ENCODE data around the gene RAPGEF5. TPM values are rescaled to one million over a fixed set of nuclear protein-coding genes. Genes with fewer than 3 reads are reported as not detected.

RAPGEF5 gene
- polyA plus RNA-seq, 1 donor (not counting 4 experiments of a cell fraction or from before 2014, with no cell fraction given), result 2.1 TPM

DNA sequence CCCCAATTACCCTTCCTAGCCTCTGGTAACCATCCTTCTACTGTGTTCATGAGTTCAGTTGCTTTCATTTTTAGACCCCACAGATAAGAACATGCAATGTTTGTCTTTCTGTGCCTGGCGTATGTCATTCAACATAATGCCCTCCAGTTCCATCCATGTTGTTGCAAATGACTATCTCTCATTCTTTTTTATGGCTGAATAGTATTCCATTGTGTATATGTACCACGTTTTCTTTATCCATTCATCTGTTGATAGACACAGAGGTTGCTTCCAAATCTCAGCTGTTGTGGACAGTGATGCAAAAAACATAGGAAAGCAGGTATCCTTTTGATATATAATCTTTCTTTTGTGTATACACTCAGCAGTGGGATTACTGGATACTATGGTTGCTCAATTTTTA is 51.2 kb downstream of the RAPGEF5 start:
- H3K4me2 ChIP-seq (ENCODE audit: control insufficient read depth, extremely low read depth, insufficient read depth, low read depth, low read length), result no peak overlapping the region
- DNase-seq (ENCODE audit: low read depth, low spot score) (no peak), FAIRE-seq (no peak)
- no peak overlapping the region for H3K4me3 ChIP-seq (ENCODE audit: control insufficient read depth in 2 of 3, extremely low read depth in 1 of 3, insufficient read depth in 2 of 3, low read depth in 1 of 3, low read length in 3 of 3)
- peaks cover 0 to 5% of the 10 kb centered on the region in 2 experiments for H3K36me3 ChIP-seq (ENCODE audit: control insufficient read depth in 2 of 2, extremely low read depth in 1 of 2, insufficient read depth in 2 of 2, low read length in 2 of 2)
- H3K27ac ChIP-seq (ENCODE audit: control insufficient read depth, insufficient read depth, low read length), result no peak overlapping the region
- no peaks in the 10 kb centered on the region for H4K20me1 ChIP-seq (ENCODE audit: control insufficient read depth, extremely low read depth, insufficient read depth, low read length)
- no peaks in the 10 kb centered on the region for H3K79me2 ChIP-seq (ENCODE audit: control insufficient read depth, insufficient read depth, low read length)
- H3K27me3 ChIP-seq (ENCODE audit: control insufficient read depth, extremely low read depth, insufficient read depth, low read length), result no peaks in the 10 kb centered on the region
- dilution Hi-C loops (cut with MboI; ENCODE audit: extremely low pct_ligation_motif_present, low sequenced_read_pairs), result no loop called here
- no peaks in the 10 kb centered on the region for H3K9me3 ChIP-seq (ENCODE audit: control insufficient read depth, low read depth, low read length)
- H3K9me1 ChIP-seq (ENCODE audit: control insufficient read depth, extremely low read depth, insufficient read depth, low read length), result no peaks in the 10 kb centered on the region
- no peaks in the 10 kb centered on the region for H3K4me1 ChIP-seq (ENCODE audit: control insufficient read depth, extremely low read depth, insufficient read depth, low read length)
- H2AFZ ChIP-seq (ENCODE audit: control insufficient read depth, low read length), result no peak overlapping the region
- TF ChIP-seq, protein P1, sequence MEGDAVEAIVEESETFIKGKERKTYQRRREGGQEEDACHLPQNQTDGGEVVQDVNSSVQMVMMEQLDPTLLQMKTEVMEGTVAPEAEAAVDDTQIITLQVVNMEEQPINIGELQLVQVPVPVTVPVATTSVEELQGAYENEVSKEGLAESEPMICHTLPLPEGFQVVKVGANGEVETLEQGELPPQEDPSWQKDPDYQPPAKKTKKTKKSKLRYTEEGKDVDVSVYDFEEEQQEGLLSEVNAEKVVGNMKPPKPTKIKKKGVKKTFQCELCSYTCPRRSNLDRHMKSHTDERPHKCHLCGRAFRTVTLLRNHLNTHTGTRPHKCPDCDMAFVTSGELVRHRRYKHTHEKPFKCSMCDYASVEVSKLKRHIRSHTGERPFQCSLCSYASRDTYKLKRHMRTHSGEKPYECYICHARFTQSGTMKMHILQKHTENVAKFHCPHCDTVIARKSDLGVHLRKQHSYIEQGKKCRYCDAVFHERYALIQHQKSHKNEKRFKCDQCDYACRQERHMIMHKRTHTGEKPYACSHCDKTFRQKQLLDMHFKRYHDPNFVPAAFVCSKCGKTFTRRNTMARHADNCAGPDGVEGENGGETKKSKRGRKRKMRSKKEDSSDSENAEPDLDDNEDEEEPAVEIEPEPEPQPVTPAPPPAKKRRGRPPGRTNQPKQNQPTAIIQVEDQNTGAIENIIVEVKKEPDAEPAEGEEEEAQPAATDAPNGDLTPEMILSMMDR (optimal IDR thresholded peaks at IDR 0.05 in 1 of 3, IDR thresholded peaks at IDR 0.05 in 1 of 3, conservative IDR thresholded peaks at IDR 0.05 in 1 of 3; ENCODE audit: extremely low read depth in 1 of 3, insufficient read depth in 2 of 3, low read length in 3 of 3), result no peak
- no peak for TF ChIP-seq EZH2 (IDR thresholded peaks at IDR 0.05; ENCODE audit: low read length)
- H3K9ac ChIP-seq (ENCODE audit: control insufficient read depth, extremely low read depth, insufficient read depth, low read length), result no peak overlapping the region

DNA sequence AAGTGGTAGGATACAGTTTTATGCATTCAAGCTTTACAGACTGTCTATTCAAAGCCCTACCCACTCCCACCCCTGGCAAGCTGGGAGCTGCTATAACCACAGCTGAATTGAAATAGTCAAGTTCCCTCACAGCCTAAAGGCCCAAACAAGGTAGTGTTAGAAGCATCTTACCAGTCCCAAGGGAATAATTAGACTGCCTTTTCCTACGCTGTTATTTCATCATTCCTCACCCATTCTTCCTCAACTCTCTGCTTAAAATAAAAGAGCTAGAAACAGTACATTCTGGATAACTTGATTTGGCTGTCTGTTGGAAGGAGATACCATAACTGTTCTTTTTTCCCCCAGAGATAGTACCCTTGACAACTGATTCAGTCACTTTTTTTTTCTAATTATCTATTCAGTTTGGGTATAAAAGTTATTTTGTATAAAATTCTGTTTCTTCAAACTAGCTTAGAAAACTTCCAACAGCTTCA is 54.0 kb downstream of the RAPGEF5 start:
- Histone ChIP-seq H3K4me3 (ENCODE audit: control insufficient read depth in 2 of 3, extremely low read depth in 1 of 3, insufficient read depth in 2 of 3, low read depth in 1 of 3, low read length in 3 of 3) (no peak overlapping the region), H3K9me3 (ENCODE audit: control insufficient read depth, low read depth, low read length) (no peaks in the 10 kb centered on the region), H3K27ac (ENCODE audit: control insufficient read depth, insufficient read depth, low read length) (no peak overlapping the region), H3K79me2 (ENCODE audit: control insufficient read depth, insufficient read depth, low read length) (no peaks in the 10 kb centered on the region), H3K9me1 (ENCODE audit: control insufficient read depth, extremely low read depth, insufficient read depth, low read length) (no peaks in the 10 kb centered on the region), H4K20me1 (ENCODE audit: control insufficient read depth, extremely low read depth, insufficient read depth, low read length) (no peaks in the 10 kb centered on the region), H3K27me3 (ENCODE audit: control insufficient read depth, extremely low read depth, insufficient read depth, low read length) (no peaks in the 10 kb centered on the region), H2AFZ (ENCODE audit: control insufficient read depth, low read length) (no peak overlapping the region), H3K4me2 (ENCODE audit: control insufficient read depth, extremely low read depth, insufficient read depth, low read depth, low read length) (no peak overlapping the region), H3K9ac (ENCODE audit: control insufficient read depth, extremely low read depth, insufficient read depth, low read length) (no peak overlapping the region), H3K4me1 (ENCODE audit: control insufficient read depth, extremely low read depth, insufficient read depth, low read length) (no peaks in the 10 kb centered on the region), H3K36me3 (ENCODE audit: control insufficient read depth in 2 of 2, extremely low read depth in 1 of 2, insufficient read depth in 2 of 2, low read length in 2 of 2) (peaks cover 0 to 5% of the 10 kb centered on the region in 2 experiments)
- TF ChIP-seq EZH2 (IDR thresholded peaks at IDR 0.05; ENCODE audit: low read length), result no peak
- TF ChIP-seq, protein P1 (optimal IDR thresholded peaks at IDR 0.05 in 1 of 3, IDR thresholded peaks at IDR 0.05 in 1 of 3, conservative IDR thresholded peaks at IDR 0.05 in 1 of 3; ENCODE audit: extremely low read depth in 1 of 3, insufficient read depth in 2 of 3, low read length in 3 of 3), result no peak
- dilution Hi-C loops (cut with MboI; ENCODE audit: extremely low pct_ligation_motif_present, low sequenced_read_pairs), result no loop called here
- no peak for FAIRE-seq
- DNase-seq (ENCODE audit: low read depth, low spot score), result no peak

Data from keratinocyte (primary cell).